ENCODE results near the gene BACE2.

The BACE2 gene

GRCh38 chr21:41208376-41208763, 40.4 kb downstream of the BACE2 start:
- DNase-seq (no peak), ATAC-seq (no peak)
- Mint-ChIP-seq H3K4me1 (no peaks in the 10 kb centered on the region), H3K4me3 (no peak overlapping the region), H3K9me3 (no peaks in the 10 kb centered on the region), H3K27me3 (peaks cover 7% of the 10 kb centered on the region), H3K36me3 (ENCODE audit: low read depth) (no peaks in the 10 kb centered on the region), H3K27ac (no peak overlapping the region)

GRCh38 chr21:41209016-41209619, 41.2 kb downstream of the BACE2 start:
- no peak overlapping the region for H3K4me3 Mint-ChIP-seq
- peaks cover 6% of the 10 kb centered on the region for H3K27me3 Mint-ChIP-seq
- no peaks in the 10 kb centered on the region for H3K36me3 Mint-ChIP-seq (ENCODE audit: low read depth)
- ATAC-seq (no peak), DNase-seq (no peak)
- H3K27ac Mint-ChIP-seq: no peak overlapping the region
- no peaks in the 10 kb centered on the region for H3K4me1 Mint-ChIP-seq
- no peaks in the 10 kb centered on the region for H3K9me3 Mint-ChIP-seq

GRCh38 chr21:41210426-41211059, 42.6 kb downstream of the BACE2 start:
- H3K27me3 Mint-ChIP-seq: peaks cover 16% of the 10 kb centered on the region
- H3K27ac Mint-ChIP-seq: no peak overlapping the region
- H3K9me3 Mint-ChIP-seq: no peaks in the 10 kb centered on the region
- no peaks in the 10 kb centered on the region for H3K36me3 Mint-ChIP-seq (ENCODE audit: low read depth)
- ATAC-seq (no peak), DNase-seq (no peak)
- no peak overlapping the region for H3K4me3 Mint-ChIP-seq
- no peaks in the 10 kb centered on the region for H3K4me1 Mint-ChIP-seq

GRCh38 chr21:41211060-41211805, 43.3 kb downstream of the BACE2 start:
- Mint-ChIP-seq H3K27me3 (peaks cover 22% of the 10 kb centered on the region), H3K36me3 (ENCODE audit: low read depth) (no peaks in the 10 kb centered on the region), H3K4me3 (no peak overlapping the region), H3K4me1 (no peaks in the 10 kb centered on the region), H3K9me3 (no peaks in the 10 kb centered on the region), H3K27ac (no peak overlapping the region)
- ATAC-seq (no peak), DNase-seq (no peak)

GRCh38 chr21:41213021-41213420, 45.1 kb downstream of the BACE2 start:
- H3K27me3 Mint-ChIP-seq: peaks cover 24% of the 10 kb centered on the region

GRCh38 chr21:41215856-41216408, 48.0 kb downstream of the BACE2 start:
- H3K4me3 Mint-ChIP-seq: no peak overlapping the region
- no peak overlapping the region for H3K27ac Mint-ChIP-seq
- no peaks in the 10 kb centered on the region for H3K36me3 Mint-ChIP-seq (ENCODE audit: low read depth)
- H3K9me3 Mint-ChIP-seq: no peaks in the 10 kb centered on the region
- ATAC-seq (no peak), DNase-seq (no peak)
- no peaks in the 10 kb centered on the region for H3K4me1 Mint-ChIP-seq
- H3K27me3 Mint-ChIP-seq: peaks cover 24% of the 10 kb centered on the region

More at GRCh38 chr21:41213021-41213420, 45.1 kb downstream of the BACE2 start:
- DNase-seq (no peak), ATAC-seq (no peak)
- Mint-ChIP-seq H3K4me3 (no peak overlapping the region), H3K9me3 (no peaks in the 10 kb centered on the region), H3K27ac (no peak overlapping the region), H3K36me3 (ENCODE audit: low read depth) (no peaks in the 10 kb centered on the region), H3K4me1 (no peaks in the 10 kb centered on the region)

- Mint-ChIP-seq H3K36me3 (ENCODE audit: low read depth) (no peaks in the 10 kb centered on the region), H3K4me1 (no peaks in the 10 kb centered on the region), H3K27ac (no peak overlapping the region), H3K9me3 (no peaks in the 10 kb centered on the region), H3K27me3 (peaks cover 24% of the 10 kb centered on the region), H3K4me3 (no peak overlapping the region)
- DNase-seq (no peak), ATAC-seq (no peak)
Measured at GRCh38 chr21:41216486-41216885, 48.5 kb downstream of the BACE2 start.

GRCh38 chr21:41217671-41218385, 49.9 kb downstream of the BACE2 start:
- ATAC-seq (no peak), DNase-seq (no peak)
- Mint-ChIP-seq H3K4me1 (no peaks in the 10 kb centered on the region), H3K36me3 (ENCODE audit: low read depth) (no peaks in the 10 kb centered on the region), H3K9me3 (no peaks in the 10 kb centered on the region), H3K27ac (no peak overlapping the region), H3K4me3 (no peak overlapping the region), H3K27me3 (peaks cover 24% of the 10 kb centered on the region)

GRCh38 chr21:41219498-41220207, 51.7 kb downstream of the BACE2 start:
- DNase-seq: no peak
- H3K27me3 Mint-ChIP-seq: peaks cover 13% of the 10 kb centered on the region
- no peak overlapping the region for H3K4me3 Mint-ChIP-seq
- H3K4me1 Mint-ChIP-seq: no peaks in the 10 kb centered on the region
- no peak for ATAC-seq
- H3K27ac Mint-ChIP-seq: no peak overlapping the region
- no peaks in the 10 kb centered on the region for H3K9me3 Mint-ChIP-seq
- H3K36me3 Mint-ChIP-seq (ENCODE audit: low read depth): no peaks in the 10 kb centered on the region

GRCh38 chr21:41220208-41220733, 52.3 kb downstream of the BACE2 start:
- no peaks in the 10 kb centered on the region for H3K9me3 Mint-ChIP-seq
- no peak for ATAC-seq
- no peaks in the 10 kb centered on the region for H3K4me1 Mint-ChIP-seq
- no peaks in the 10 kb centered on the region for H3K36me3 Mint-ChIP-seq (ENCODE audit: low read depth)
- no peak for DNase-seq
- no peak overlapping the region for H3K27ac Mint-ChIP-seq
- peaks cover 9% of the 10 kb centered on the region for H3K27me3 Mint-ChIP-seq
- H3K4me3 Mint-ChIP-seq: no peak overlapping the region

GRCh38 chr21:41222247-41223068, 54.5 kb downstream of the BACE2 start:
- no peak overlapping the region for H3K27ac Mint-ChIP-seq
- ATAC-seq (no peak), DNase-seq (no peak)
- H3K36me3 Mint-ChIP-seq (ENCODE audit: low read depth): no peaks in the 10 kb centered on the region
- no peaks in the 10 kb centered on the region for H3K9me3 Mint-ChIP-seq
- no peaks in the 10 kb centered on the region for H3K27me3 Mint-ChIP-seq
- H3K4me1 Mint-ChIP-seq: no peaks in the 10 kb centered on the region
- no peak overlapping the region for H3K4me3 Mint-ChIP-seq

- Mint-ChIP-seq H3K27me3 (no peaks in the 10 kb centered on the region), H3K4me1 (peaks cover 7% of the 10 kb centered on the region), H3K27ac (no peak overlapping the region), H3K4me3 (no peak overlapping the region), H3K9me3 (no peaks in the 10 kb centered on the region), H3K36me3 (ENCODE audit: low read depth) (no peaks in the 10 kb centered on the region)
- ATAC-seq (no peak), DNase-seq (no peak)
Measured at GRCh38 chr21:41226853-41227252, 58.9 kb downstream of the BACE2 start.

- no peak overlapping the region for H3K4me3 Mint-ChIP-seq
- ATAC-seq: peak; percentile 14
Measured at GRCh38 chr21:41227357-41228005, 59.5 kb downstream of the BACE2 start.

More at GRCh38 chr21:41227357-41228005, 59.5 kb downstream of the BACE2 start:
- no peaks in the 10 kb centered on the region for H3K36me3 Mint-ChIP-seq (ENCODE audit: low read depth)
- H3K27me3 Mint-ChIP-seq: no peaks in the 10 kb centered on the region
- H3K27ac Mint-ChIP-seq: no peak overlapping the region
- H3K9me3 Mint-ChIP-seq: no peaks in the 10 kb centered on the region
- no peak for DNase-seq
- peaks cover 7% of the 10 kb centered on the region for H3K4me1 Mint-ChIP-seq
